Endometrial microvascular endothelial cells (primary cell): ENCODE results near the gene JAK1. TPM values are rescaled to one million over a fixed set of nuclear protein-coding genes. Genes with fewer than 3 reads are reported as not detected.

Source experiments
- in situ Hi-C: cut with HindIII; loops from 2 replicates; pipeline ENCODE4 v1.10.0; 2017; ENCODE audit warnings: low sequenced_read_pairs, low pct_unique_long_range_greater_than_20kb; ENCODE audit errors: inconsistent ontology term
- total RNA-seq: library from RNA; depleted of rRNA; stranded (reverse); fragments of >200 nt; gene quantifications from one replicate; pipeline ENCODE4 v1.2.3, GENCODE V29; 2015; ENCODE audit errors: inconsistent ontology term

Gene JAK1
- total RNA-seq, 1 donor from 2014 or later, result 245 TPM

GRCh38 chr1:64956010-64956640, 10.2 kb downstream of the JAK1 start:
- in situ Hi-C loops, result no loop called here

GRCh38 chr1:64955097-64956009, 11.0 kb downstream of the JAK1 start:
- in situ Hi-C loops, result no loop called here

- in situ Hi-C loops, result no loop called here
Observed at GRCh38 chr1:64953241-64953640, 13.1 kb downstream of the JAK1 start.

GRCh38 chr1:64950284-64950809, 16.0 kb downstream of the JAK1 start:
- in situ Hi-C loops, result no loop called here

- in situ Hi-C loops, result no loop called here
Observed at GRCh38 chr1:64948905-64949833, 17.2 kb downstream of the JAK1 start.

- in situ Hi-C loops, result no loop called here
Observed at GRCh38 chr1:64948216-64948615, 18.1 kb downstream of the JAK1 start.

- in situ Hi-C loops, result no loop called here
Observed at GRCh38 chr1:64946916-64947315, 19.4 kb downstream of the JAK1 start.

- in situ Hi-C loops, result no loop called here
Observed at GRCh38 chr1:64944913-64945312, 21.4 kb downstream of the JAK1 start.

- in situ Hi-C loops, result no loop called here
Observed at GRCh38 chr1:64942675-64943074, 23.7 kb downstream of the JAK1 start.

- in situ Hi-C loops, result no loop called here
Observed at GRCh38 chr1:64942118-64942517, 24.2 kb downstream of the JAK1 start.

- in situ Hi-C loops, result no loop called here
Observed at GRCh38 chr1:64941461-64942117, 24.8 kb downstream of the JAK1 start.

GRCh38 chr1:64940025-64940424, 26.3 kb downstream of the JAK1 start:
- in situ Hi-C loops, result no loop called here

- in situ Hi-C loops, result no loop called here
Observed at GRCh38 chr1:64938991-64939390, 27.4 kb downstream of the JAK1 start.

GRCh38 chr1:64936956-64937355, 29.4 kb downstream of the JAK1 start:
- in situ Hi-C loops, result no loop called here

GRCh38 chr1:64935551-64936155, 30.7 kb downstream of the JAK1 start:
- in situ Hi-C loops, result no loop called here

GRCh38 chr1:64934878-64935275, 31.5 kb downstream of the JAK1 start:
- in situ Hi-C loops, result no loop called here

GRCh38 chr1:64934115-64934877, 32.1 kb downstream of the JAK1 start:
- in situ Hi-C loops, result no loop called here
